Measurements from ENCODE around the gene DOCK9. TPM values are rescaled to one million over a fixed set of nuclear protein-coding genes. Genes with fewer than 3 reads are reported as not detected.

The DOCK9 gene
- total and polyA plus RNA-seq, 2 experiments from 2014 or later, result 8.5 to 57.7 TPM

DNA sequence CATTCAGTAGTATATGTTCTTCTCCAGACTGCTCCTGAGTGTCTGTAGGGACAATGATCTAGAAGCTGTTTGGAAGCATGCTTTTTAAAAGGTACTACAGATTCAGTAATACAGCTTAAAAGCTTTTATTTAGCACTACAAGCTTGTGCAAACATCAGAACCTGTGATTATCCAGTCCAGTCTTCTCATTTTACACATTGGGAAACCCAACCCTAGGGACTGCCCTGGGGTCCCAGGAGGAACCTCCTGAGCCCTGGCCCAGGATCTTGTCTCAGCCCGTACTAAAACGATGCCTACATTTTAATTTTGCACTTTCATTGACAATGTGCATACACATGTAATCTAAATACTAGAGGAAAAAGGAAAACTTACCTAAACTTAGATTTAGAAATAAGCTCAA lies 12.5 kb downstream of the DOCK9 start:
- Mint-ChIP-seq H3K9me3 (no peaks in the 10 kb centered on the region), H3K36me3 (ENCODE audit: low read depth) (no peaks in the 10 kb centered on the region), H3K27me3 (ENCODE audit: insufficient read depth, low read depth, poor library complexity) (peaks cover 5% of the 10 kb centered on the region), H3K4me3 (no peak overlapping the region), H3K27ac (no peak overlapping the region), H3K4me1 (peaks cover 8% of the 10 kb centered on the region)
- Histone ChIP-seq H3K9me2 (ENCODE audit: insufficient read depth) (no peaks in the 10 kb centered on the region), H3K79me2 (replicated peaks; ENCODE audit: insufficient read depth) (no peaks in the 10 kb centered on the region), H3K36me3 (ENCODE audit: insufficient read depth) (no peaks in the 10 kb centered on the region), H4K20me1 (replicated peaks; ENCODE audit: insufficient read depth) (no peaks in the 10 kb centered on the region), H3K4me1 (ENCODE audit: insufficient read depth) (no peaks in the 10 kb centered on the region), H3F3A (replicated peaks; ENCODE audit: low read depth) (no peaks in the 10 kb centered on the region), H3K4me2 (no peak overlapping the region), H3K4me3 (no peak overlapping the region), H2AFZ (no peak overlapping the region), H3K27ac (ENCODE audit: low read depth) (no peak overlapping the region), H3K27me3 (ENCODE audit: insufficient read depth) (no peaks in the 10 kb centered on the region)
- DNase-seq (ENCODE audit: low spot score) (no peak), ATAC-seq (no peak)
- TF ChIP-seq EZH2 (IDR thresholded peaks at IDR 0.05; ENCODE audit: low read depth, unreplicated experiment) (no peak), ZNF114 (CRISPR knock-in tag; IDR thresholded peaks at IDR 0.05) (no peak), STAT1 (IDR thresholded peaks at IDR 0.05; ENCODE audit: unreplicated experiment) (no peak), EZH2phosphoT487 (IDR thresholded peaks at IDR 0.05; ENCODE audit: unreplicated experiment) (no peak), JUNB (IDR thresholded peaks at IDR 0.05; ENCODE audit: unreplicated experiment) (no peak), POLR2AphosphoS5 (IDR thresholded peaks at IDR 0.05; ENCODE audit: low read depth) (no peak)
- TF ChIP-seq, protein P1, sequence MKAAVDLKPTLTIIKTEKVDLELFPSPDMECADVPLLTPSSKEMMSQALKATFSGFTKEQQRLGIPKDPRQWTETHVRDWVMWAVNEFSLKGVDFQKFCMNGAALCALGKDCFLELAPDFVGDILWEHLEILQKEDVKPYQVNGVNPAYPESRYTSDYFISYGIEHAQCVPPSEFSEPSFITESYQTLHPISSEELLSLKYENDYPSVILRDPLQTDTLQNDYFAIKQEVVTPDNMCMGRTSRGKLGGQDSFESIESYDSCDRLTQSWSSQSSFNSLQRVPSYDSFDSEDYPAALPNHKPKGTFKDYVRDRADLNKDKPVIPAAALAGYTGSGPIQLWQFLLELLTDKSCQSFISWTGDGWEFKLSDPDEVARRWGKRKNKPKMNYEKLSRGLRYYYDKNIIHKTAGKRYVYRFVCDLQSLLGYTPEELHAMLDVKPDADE (IDR thresholded peaks at IDR 0.05), result no peak
- TF ChIP-seq, protein P2, sequence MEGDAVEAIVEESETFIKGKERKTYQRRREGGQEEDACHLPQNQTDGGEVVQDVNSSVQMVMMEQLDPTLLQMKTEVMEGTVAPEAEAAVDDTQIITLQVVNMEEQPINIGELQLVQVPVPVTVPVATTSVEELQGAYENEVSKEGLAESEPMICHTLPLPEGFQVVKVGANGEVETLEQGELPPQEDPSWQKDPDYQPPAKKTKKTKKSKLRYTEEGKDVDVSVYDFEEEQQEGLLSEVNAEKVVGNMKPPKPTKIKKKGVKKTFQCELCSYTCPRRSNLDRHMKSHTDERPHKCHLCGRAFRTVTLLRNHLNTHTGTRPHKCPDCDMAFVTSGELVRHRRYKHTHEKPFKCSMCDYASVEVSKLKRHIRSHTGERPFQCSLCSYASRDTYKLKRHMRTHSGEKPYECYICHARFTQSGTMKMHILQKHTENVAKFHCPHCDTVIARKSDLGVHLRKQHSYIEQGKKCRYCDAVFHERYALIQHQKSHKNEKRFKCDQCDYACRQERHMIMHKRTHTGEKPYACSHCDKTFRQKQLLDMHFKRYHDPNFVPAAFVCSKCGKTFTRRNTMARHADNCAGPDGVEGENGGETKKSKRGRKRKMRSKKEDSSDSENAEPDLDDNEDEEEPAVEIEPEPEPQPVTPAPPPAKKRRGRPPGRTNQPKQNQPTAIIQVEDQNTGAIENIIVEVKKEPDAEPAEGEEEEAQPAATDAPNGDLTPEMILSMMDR (conservative IDR thresholded peaks at IDR 0.05; ENCODE audit: low read depth in 2 of 2), result no peak
- TF ChIP-seq, protein P3, sequence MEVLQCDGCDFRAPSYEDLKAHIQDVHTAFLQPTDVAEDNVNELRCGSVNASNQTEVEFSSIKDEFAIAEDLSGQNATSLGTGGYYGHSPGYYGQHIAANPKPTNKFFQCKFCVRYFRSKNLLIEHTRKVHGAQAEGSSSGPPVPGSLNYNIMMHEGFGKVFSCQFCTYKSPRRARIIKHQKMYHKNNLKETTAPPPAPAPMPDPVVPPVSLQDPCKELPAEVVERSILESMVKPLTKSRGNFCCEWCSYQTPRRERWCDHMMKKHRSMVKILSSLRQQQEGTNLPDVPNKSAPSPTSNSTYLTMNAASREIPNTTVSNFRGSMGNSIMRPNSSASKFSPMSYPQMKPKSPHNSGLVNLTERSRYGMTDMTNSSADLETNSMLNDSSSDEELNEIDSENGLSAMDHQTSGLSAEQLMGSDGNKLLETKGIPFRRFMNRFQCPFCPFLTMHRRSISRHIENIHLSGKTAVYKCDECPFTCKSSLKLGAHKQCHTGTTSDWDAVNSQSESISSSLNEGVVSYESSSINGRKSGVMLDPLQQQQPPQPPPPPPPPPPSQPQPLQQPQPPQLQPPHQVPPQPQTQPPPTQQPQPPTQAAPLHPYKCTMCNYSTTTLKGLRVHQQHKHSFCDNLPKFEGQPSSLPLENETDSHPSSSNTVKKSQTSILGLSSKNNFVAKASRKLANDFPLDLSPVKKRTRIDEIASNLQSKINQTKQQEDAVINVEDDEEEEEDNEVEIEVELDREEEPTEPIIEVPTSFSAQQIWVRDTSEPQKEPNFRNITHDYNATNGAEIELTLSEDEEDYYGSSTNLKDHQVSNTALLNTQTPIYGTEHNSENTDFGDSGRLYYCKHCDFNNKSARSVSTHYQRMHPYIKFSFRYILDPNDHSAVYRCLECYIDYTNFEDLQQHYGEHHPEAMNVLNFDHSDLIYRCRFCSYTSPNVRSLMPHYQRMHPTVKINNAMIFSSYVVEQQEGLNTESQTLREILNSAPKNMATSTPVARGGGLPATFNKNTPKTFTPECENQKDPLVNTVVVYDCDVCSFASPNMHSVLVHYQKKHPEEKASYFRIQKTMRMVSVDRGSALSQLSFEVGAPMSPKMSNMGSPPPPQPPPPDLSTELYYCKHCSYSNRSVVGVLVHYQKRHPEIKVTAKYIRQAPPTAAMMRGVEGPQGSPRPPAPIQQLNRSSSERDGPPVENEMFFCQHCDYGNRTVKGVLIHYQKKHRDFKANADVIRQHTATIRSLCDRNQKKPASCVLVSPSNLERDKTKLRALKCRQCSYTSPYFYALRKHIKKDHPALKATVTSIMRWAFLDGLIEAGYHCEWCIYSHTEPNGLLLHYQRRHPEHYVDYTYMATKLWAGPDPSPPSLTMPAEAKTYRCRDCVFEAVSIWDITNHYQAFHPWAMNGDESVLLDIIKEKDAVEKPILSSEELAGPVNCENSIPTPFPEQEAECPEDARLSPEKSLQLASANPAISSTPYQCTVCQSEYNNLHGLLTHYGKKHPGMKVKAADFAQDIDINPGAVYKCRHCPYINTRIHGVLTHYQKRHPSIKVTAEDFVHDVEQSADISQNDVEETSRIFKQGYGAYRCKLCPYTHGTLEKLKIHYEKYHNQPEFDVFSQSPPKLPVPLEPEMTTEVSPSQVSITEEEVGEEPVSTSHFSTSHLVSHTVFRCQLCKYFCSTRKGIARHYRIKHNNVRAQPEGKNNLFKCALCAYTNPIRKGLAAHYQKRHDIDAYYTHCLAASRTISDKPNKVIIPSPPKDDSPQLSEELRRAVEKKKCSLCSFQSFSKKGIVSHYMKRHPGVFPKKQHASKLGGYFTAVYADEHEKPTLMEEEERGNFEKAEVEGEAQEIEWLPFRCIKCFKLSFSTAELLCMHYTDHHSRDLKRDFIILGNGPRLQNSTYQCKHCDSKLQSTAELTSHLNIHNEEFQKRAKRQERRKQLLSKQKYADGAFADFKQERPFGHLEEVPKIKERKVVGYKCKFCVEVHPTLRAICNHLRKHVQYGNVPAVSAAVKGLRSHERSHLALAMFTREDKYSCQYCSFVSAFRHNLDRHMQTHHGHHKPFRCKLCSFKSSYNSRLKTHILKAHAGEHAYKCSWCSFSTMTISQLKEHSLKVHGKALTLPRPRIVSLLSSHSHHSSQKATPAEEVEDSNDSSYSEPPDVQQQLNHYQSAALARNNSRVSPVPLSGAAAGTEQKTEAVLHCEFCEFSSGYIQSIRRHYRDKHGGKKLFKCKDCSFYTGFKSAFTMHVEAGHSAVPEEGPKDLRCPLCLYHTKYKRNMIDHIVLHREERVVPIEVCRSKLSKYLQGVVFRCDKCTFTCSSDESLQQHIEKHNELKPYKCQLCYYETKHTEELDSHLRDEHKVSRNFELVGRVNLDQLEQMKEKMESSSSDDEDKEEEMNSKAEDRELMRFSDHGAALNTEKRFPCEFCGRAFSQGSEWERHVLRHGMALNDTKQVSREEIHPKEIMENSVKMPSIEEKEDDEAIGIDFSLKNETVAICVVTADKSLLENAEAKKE (CRISPR knock-in tag; IDR thresholded peaks at IDR 0.05), result no peak
